Esophagus muscularis mucosa (tissue), 4 donors: ENCODE results near the gene RMND5B. TPM values are rescaled to one million over a fixed set of nuclear protein-coding genes. Genes with fewer than 3 reads are reported as not detected.

ENCODE experiments used
- DNase-seq: peaks from one replicate; pipeline ENCODE4 v3.0.0-alpha.2; 2017; ENCODE audit errors: extremely low spot score
- H3K27ac ChIP-seq, 4 donors: fragments of 200-600 bp; sonication (generic); replicated peaks in 1 of 4; 1 replicate in 3 of 4; 2 replicates in 1 of 4; pipeline ENCODE4 v1.5.1; 2016 to 2019; ENCODE audit warnings: mild to moderate bottlenecking in 1 of 4
- H3K27me3 ChIP-seq, 4 donors: fragments of 200-600 bp; sonication (generic); one replicate each; pipeline versions ENCODE4 v1.5.1 to v1.6.0; 2016 to 2019
- H3K36me3 ChIP-seq, 4 donors: fragments of 200-600 bp; sonication (generic); one replicate each; pipeline ENCODE4 v1.5.1; 2016 to 2019
- H3K4me1 ChIP-seq, 4 donors: fragments of 200-600 bp; sonication (generic); one replicate each; pipeline ENCODE4 v1.5.1; 2016 to 2019
- H3K4me3 ChIP-seq, 4 donors: fragments of 200-600 bp; sonication (generic); 1 replicate in 2 of 4; 2 replicates in 2 of 4; pipeline ENCODE4 v1.5.1; 2016 to 2019; ENCODE audit warnings: mild to moderate bottlenecking in 4 of 4, moderate library complexity in 1 of 4
- H3K9me3 ChIP-seq, 4 donors: fragments of 200-600 bp; sonication (generic); 1 replicate in 3 of 4; 2 replicates in 1 of 4; pipeline ENCODE4 v1.5.1; 2016 to 2019
- EP300 ChIP-seq: sonication (generic); formaldehyde crosslinking; IDR thresholded peaks from one replicate; pipeline ENCODE4 v1.6.1; 2017; ENCODE audit warnings: antibody characterized with exemption
- POLR2A ChIP-seq: fragments of 450-650 bp; IDR thresholded peaks from one replicate; pipeline ENCODE4 v1.6.1; 2017; ENCODE audit warnings: antibody characterized with exemption, moderate library complexity, mild to moderate bottlenecking, low read depth
- POLR2AphosphoS5 ChIP-seq, 2 donors: sonication (generic); formaldehyde crosslinking; IDR thresholded peaks; one replicate each; pipeline ENCODE4 v1.6.1; 2017; ENCODE audit warnings: antibody characterized with exemption in 2 of 2
- WGBS: methylation state at CpG from one replicate; pipeline ENCODE4 v1.1.5; 2018; 5-methylcytosine and 5-hydroxymethylcytosine counted together
- intact Hi-C: fragments of 100-400 bp; cut with DNase I; formaldehyde crosslinking; loops from one replicate; pipeline ENCODE4 v1.15.1; 2023
- total RNA-seq, 4 donors: library from RNA; depleted of rRNA; stranded (reverse); fragments of >200 nt; gene quantifications; one replicate each; pipeline versions ENCODE4 v1.1.0 to v1.2.1, GENCODE V29; 2016
- TF ChIP-seq, protein P1 (sequence below), 3 experiments: fragments of 200-600 bp in 2 of 3; fragments of 450-650 bp in 1 of 3; sonication (generic) in 2 of 3; IDR thresholded peaks; one replicate each; pipeline ENCODE4 v1.5.1; 2017 to 2019; ENCODE audit warnings: antibody characterized with exemption in 3 of 3, mild to moderate bottlenecking in 2 of 3, moderate library complexity in 1 of 3

The RMND5B gene
- total RNA-seq, 4 donors from 2014 or later: 43.2 to 53.9 (median 45.4) TPM

GRCh38 chr5:178141550-178141949, 10.7 kb downstream of the RMND5B start:
- intact Hi-C loops: no loop called here

GRCh38 chr5:178142642-178143041, 11.8 kb downstream of the RMND5B start:
- H3K4me1 ChIP-seq: peaks cover 0 to 20% (median 18%) of the 10 kb centered on the region in 4 donors
- H3K27me3 ChIP-seq: no peaks in the 10 kb centered on the region
- H3K9me3 ChIP-seq: no peaks in the 10 kb centered on the region
- peaks cover 47 to 96% (median 85%) of the 10 kb centered on the region in 4 donors for H3K36me3 ChIP-seq
- TF ChIP-seq, protein P1, sequence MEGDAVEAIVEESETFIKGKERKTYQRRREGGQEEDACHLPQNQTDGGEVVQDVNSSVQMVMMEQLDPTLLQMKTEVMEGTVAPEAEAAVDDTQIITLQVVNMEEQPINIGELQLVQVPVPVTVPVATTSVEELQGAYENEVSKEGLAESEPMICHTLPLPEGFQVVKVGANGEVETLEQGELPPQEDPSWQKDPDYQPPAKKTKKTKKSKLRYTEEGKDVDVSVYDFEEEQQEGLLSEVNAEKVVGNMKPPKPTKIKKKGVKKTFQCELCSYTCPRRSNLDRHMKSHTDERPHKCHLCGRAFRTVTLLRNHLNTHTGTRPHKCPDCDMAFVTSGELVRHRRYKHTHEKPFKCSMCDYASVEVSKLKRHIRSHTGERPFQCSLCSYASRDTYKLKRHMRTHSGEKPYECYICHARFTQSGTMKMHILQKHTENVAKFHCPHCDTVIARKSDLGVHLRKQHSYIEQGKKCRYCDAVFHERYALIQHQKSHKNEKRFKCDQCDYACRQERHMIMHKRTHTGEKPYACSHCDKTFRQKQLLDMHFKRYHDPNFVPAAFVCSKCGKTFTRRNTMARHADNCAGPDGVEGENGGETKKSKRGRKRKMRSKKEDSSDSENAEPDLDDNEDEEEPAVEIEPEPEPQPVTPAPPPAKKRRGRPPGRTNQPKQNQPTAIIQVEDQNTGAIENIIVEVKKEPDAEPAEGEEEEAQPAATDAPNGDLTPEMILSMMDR (IDR thresholded peaks at IDR 0.05): no peak
- no peak for TF ChIP-seq EP300
- no peak for TF ChIP-seq POLR2A
- no peak for TF ChIP-seq POLR2AphosphoS5 (IDR thresholded peaks at IDR 0.05)
- H3K27ac ChIP-seq: no peak overlapping the region
- DNase-seq: no peak
- H3K4me3 ChIP-seq: no peak overlapping the region
- intact Hi-C loops: no loop called here
- WGBS: 90% methylated on average over 9 of the region's 20 CpGs

More at GRCh38 chr5:178141550-178141949, 10.7 kb downstream of the RMND5B start:
- TF ChIP-seq POLR2A: no peak
- TF ChIP-seq, protein P1 (IDR thresholded peaks at IDR 0.05): no peak
- no peak for TF ChIP-seq EP300
- TF ChIP-seq POLR2AphosphoS5 (IDR thresholded peaks at IDR 0.05): no peak
- WGBS: 96% methylated on average over 4 of the region's 4 CpGs
- Histone ChIP-seq H3K9me3 (no peaks in the 10 kb centered on the region), H3K27ac (no peak overlapping the region), H3K4me1 (peaks cover 0 to 20% (median 18%) of the 10 kb centered on the region in 4 donors), H3K4me3 (no peak overlapping the region), H3K36me3 (peaks cover 36 to 95% (median 83%) of the 10 kb centered on the region in 4 donors), H3K27me3 (no peaks in the 10 kb centered on the region)
- DNase-seq: no peak

DNA sequence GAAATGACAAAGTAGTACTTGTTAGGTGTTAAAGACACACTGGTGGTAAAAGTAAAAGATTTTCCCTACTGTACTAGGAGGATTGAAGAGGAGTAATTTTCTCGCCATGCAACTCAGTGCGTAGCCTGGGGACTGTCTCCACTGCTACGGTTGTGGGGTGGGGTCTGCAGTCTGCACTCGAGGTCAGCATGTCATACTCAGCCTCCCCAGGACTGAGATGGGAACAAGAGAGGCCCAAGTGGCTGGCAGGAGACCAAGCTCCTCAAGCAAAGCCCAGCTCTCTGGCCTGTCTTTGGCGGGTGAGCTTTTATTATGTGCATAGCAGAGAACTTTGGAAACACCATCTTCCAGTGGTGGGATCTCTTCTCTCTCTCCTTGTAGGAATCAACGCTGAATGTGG, 12.4 kb downstream of the RMND5B start:
- DNase-seq: no peak
- TF ChIP-seq POLR2A (no peak), EP300 (no peak), POLR2AphosphoS5 (IDR thresholded peaks at IDR 0.05) (no peak)
- TF ChIP-seq, protein P1 (IDR thresholded peaks at IDR 0.05): no peak
- intact Hi-C loops: no loop called here
- peaks cover 53 to 96% (median 86%) of the 10 kb centered on the region in 4 donors for H3K36me3 ChIP-seq
- peak overlapping the region in 1 of 4 donors; percentile 34 for H3K27ac ChIP-seq
- H3K9me3 ChIP-seq: no peaks in the 10 kb centered on the region
- no peaks in the 10 kb centered on the region for H3K27me3 ChIP-seq
- peaks cover 0 to 20% (median 18%) of the 10 kb centered on the region in 4 donors for H3K4me1 ChIP-seq
- 60% methylated on average over 5 of the region's 6 CpGs for WGBS
- H3K4me3 ChIP-seq: no peak overlapping the region

- WGBS: 53% methylated on average over 10 of the region's 10 CpGs
- DNase-seq: no peak
Measured at GRCh38 chr5:178143901-178144300, 13.1 kb downstream of the RMND5B start.

More at GRCh38 chr5:178143901-178144300, 13.1 kb downstream of the RMND5B start:
- H3K27ac ChIP-seq: peak overlapping the region in 1 of 4 donors; percentile 34
- no peaks in the 10 kb centered on the region for H3K27me3 ChIP-seq
- no peak for TF ChIP-seq POLR2A
- no peak for TF ChIP-seq POLR2AphosphoS5 (IDR thresholded peaks at IDR 0.05)
- TF ChIP-seq, protein P1 (IDR thresholded peaks at IDR 0.05): no peak
- TF ChIP-seq EP300: no peak
- H3K4me1 ChIP-seq: peaks cover 0 to 20% (median 18%) of the 10 kb centered on the region in 4 donors
- no peak overlapping the region for H3K4me3 ChIP-seq
- peaks cover 57 to 97% (median 86%) of the 10 kb centered on the region in 4 donors for H3K36me3 ChIP-seq
- no peaks in the 10 kb centered on the region for H3K9me3 ChIP-seq
- intact Hi-C loops: no loop called here
